Measurements from ENCODE around the gene RGS17. TPM values are rescaled to one million over a fixed set of nuclear protein-coding genes. Genes with fewer than 3 reads are reported as not detected.

RGS17 gene
- total RNA-seq, 1 donor from 2014 or later, result not detected

DNA sequence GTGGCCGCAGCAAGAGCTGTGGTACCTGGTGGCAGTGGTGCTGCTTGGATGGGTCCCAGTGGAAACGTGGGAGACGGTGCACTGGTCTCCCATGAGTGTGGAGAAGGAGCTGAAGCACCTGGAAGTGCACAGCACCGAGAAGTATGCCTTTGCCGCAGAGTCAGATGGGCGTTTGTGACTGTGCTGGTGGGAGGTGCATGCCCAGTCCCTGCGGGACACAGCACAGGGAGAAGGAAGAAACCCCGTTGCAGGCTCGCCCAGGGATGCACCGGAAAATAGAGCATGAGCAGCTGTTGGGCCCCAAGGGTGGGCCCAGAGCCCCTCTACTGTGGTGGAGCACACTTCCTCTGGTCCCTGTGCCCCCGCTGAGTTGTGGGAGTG is 19.3 kb upstream of the RGS17 start:
- intact Hi-C loops (cut with DNase I), result no loop called here
- DNase-seq (ENCODE audit: low spot score in 2 of 2), result no peak
- Histone ChIP-seq H3K4me3 (peak overlapping the region in 1 of 2 donors; percentile 58), H3K4me1 (no peaks in the 10 kb centered on the region), H3K36me3 (no peaks in the 10 kb centered on the region), H3K27me3 (no peaks in the 10 kb centered on the region), H3K27ac (no peak overlapping the region), H3K9me3 (no peaks in the 10 kb centered on the region)
- TF ChIP-seq, protein P1, sequence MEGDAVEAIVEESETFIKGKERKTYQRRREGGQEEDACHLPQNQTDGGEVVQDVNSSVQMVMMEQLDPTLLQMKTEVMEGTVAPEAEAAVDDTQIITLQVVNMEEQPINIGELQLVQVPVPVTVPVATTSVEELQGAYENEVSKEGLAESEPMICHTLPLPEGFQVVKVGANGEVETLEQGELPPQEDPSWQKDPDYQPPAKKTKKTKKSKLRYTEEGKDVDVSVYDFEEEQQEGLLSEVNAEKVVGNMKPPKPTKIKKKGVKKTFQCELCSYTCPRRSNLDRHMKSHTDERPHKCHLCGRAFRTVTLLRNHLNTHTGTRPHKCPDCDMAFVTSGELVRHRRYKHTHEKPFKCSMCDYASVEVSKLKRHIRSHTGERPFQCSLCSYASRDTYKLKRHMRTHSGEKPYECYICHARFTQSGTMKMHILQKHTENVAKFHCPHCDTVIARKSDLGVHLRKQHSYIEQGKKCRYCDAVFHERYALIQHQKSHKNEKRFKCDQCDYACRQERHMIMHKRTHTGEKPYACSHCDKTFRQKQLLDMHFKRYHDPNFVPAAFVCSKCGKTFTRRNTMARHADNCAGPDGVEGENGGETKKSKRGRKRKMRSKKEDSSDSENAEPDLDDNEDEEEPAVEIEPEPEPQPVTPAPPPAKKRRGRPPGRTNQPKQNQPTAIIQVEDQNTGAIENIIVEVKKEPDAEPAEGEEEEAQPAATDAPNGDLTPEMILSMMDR (IDR thresholded peaks at IDR 0.05), result no peak

DNA sequence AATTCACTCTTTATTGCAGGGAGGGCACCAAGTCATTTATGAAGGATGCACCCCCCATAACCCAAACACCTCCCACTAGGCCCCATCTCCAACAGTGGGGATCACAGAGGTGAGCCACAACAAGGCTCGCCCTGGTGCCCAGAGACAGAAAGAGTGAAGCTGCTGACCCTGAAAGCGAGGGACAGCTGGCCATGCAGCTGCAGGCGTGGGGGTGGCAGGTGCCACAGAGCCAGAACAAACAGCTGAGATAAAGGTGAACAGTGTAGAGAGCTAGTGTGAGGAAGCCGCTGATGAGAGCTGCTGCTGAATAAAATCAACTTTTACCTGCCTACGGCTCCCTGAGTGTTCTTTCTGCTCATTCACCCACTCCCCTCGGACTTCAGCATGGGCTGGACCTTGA is 18.8 kb upstream of the RGS17 start:
- no peak for DNase-seq (ENCODE audit: low spot score in 2 of 2)
- Histone ChIP-seq H3K4me1 (no peaks in the 10 kb centered on the region), H3K27me3 (no peaks in the 10 kb centered on the region), H3K9me3 (no peaks in the 10 kb centered on the region), H3K27ac (no peak overlapping the region), H3K4me3 (peak overlapping the region in 1 of 2 donors; percentile 58), H3K36me3 (no peaks in the 10 kb centered on the region)
- intact Hi-C loops (cut with DNase I), result no loop called here
- TF ChIP-seq, protein P1 (IDR thresholded peaks at IDR 0.05), result no peak

DNA sequence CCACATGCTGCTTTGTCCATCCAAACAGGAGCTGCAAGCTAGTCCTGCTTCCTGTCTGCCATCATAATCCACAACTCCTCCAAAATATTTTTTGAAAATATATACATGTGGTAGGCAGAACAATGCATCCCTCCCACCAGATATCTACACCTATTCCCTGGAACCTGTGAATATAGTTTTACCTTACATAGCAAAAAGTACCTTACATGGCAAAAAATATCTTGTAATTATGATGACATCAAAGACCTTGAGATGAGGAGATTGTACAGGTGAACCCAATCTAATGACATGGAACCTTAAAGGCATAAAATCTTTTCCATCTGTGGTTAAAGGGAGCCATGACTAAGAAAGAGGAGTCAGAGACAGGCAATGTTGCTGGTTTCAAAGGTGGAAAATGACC is 15.3 kb upstream of the RGS17 start:
- no peaks in the 10 kb centered on the region for H3K9me3 ChIP-seq
- no peaks in the 10 kb centered on the region for H3K36me3 ChIP-seq
- no peaks in the 10 kb centered on the region for H3K4me1 ChIP-seq
- TF ChIP-seq, protein P1 (IDR thresholded peaks at IDR 0.05), result no peak
- no peak overlapping the region for H3K27ac ChIP-seq
- no peaks in the 10 kb centered on the region for H3K27me3 ChIP-seq
- no peak overlapping the region for H3K4me3 ChIP-seq
- no peak for DNase-seq (ENCODE audit: low spot score in 2 of 2)
- intact Hi-C loops (cut with DNase I), result no loop called here

DNA sequence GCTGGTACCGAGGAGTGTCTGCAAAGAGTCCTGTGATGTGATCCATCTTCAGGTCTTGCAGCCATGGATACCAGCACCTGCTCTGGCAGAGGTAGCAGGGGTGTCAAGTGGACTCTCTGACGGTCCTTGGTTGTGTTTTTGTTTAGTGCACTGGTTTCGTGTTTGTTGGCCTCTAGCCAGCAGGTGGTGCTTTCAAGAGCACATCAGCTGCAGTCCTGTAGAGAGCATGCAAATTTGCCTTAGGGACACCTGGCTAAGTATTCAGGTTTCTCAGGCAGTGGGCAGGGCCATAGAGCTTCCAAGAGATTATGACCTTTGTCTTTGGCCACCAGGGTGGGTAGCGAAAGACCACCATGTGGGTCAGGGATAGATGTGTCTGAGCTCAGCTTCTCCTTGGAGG is 14.5 kb upstream of the RGS17 start:
- Histone ChIP-seq H3K9me3 (no peaks in the 10 kb centered on the region), H3K36me3 (no peaks in the 10 kb centered on the region), H3K4me1 (no peaks in the 10 kb centered on the region), H3K27me3 (no peaks in the 10 kb centered on the region), H3K4me3 (no peak overlapping the region), H3K27ac (no peak overlapping the region)
- intact Hi-C loops (cut with DNase I), result no loop called here
- no peak for DNase-seq (ENCODE audit: low spot score in 2 of 2)
- TF ChIP-seq, protein P1 (IDR thresholded peaks at IDR 0.05), result no peak

DNA sequence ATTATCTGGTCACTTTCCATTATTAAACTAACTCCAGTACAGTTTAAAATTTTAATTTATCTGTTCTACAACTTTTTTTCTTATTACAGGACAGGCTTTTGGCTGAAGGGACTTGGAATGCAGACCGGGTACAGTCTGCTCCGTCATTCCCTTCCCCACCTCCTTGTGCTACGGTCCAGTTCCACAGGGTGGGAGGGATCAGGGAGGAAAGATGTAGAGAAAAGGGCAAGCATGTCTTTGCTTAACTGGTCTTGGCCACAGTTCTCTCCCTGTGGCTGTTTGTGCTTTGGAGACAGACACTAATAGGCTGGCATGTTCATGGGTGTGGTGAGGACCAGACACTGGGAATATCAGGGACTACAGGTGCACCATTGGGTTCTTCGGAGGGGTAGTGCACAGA is 12.1 kb upstream of the RGS17 start:
- intact Hi-C loops (cut with DNase I), result no loop called here
- Histone ChIP-seq H3K4me1 (no peaks in the 10 kb centered on the region), H3K27me3 (no peaks in the 10 kb centered on the region), H3K4me3 (no peak overlapping the region), H3K9me3 (no peaks in the 10 kb centered on the region), H3K27ac (no peak overlapping the region), H3K36me3 (no peaks in the 10 kb centered on the region)
- DNase-seq (ENCODE audit: low spot score in 2 of 2), result no peak
- TF ChIP-seq, protein P1 (IDR thresholded peaks at IDR 0.05), result no peak

DNA sequence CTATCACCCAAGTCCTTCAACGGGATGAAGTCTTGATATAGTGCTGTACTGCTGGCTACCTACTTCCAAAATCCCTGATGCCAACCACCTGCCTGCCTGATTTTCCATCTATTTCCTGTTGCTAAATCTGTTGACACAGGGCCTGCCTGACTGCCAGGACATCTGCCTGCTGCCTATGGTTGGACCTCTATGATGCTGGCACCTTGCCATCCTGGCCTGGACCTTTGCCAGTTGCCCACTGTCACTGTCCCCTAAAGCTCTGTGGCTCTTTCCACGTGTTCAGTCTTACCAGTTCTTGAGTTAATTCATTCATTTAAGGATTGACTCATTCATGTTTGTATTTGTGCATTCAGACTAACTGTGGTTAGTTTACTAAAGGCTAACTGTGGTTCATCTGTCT is 9.2 kb upstream of the RGS17 start:
- TF ChIP-seq, protein P1 (IDR thresholded peaks at IDR 0.05), result no peak
- no peaks in the 10 kb centered on the region for H3K27me3 ChIP-seq
- DNase-seq (ENCODE audit: low spot score in 2 of 2), result no peak
- H3K4me3 ChIP-seq, result no peak overlapping the region
- no peaks in the 10 kb centered on the region for H3K36me3 ChIP-seq
- H3K27ac ChIP-seq, result no peak overlapping the region
- H3K4me1 ChIP-seq, result no peaks in the 10 kb centered on the region
- intact Hi-C loops (cut with DNase I), result no loop called here
- no peaks in the 10 kb centered on the region for H3K9me3 ChIP-seq
